ENCODE results near the gene CERK.

- no peak for TF ChIP-seq CTCF (IDR thresholded peaks at IDR 0.05; ENCODE audit: insufficient read depth, low read length)
- TF ChIP-seq REST (IDR thresholded peaks at IDR 0.05; ENCODE audit: insufficient replicate concordance, low read depth): no peak
Measured at GRCh38 chr22:46669201-46669600, 68.9 kb downstream of the CERK start.

Data from HL-60 (cell line).